GM23248 (cell line): ENCODE data around the gene UBIAD1. TPM values are rescaled to one million over a fixed set of nuclear protein-coding genes. Genes with fewer than 3 reads are reported as not detected.

Experiments used
- DNase-seq: peaks from one replicate; pipeline ENCODE4 v3.0.0-alpha.2; 2015
- H2AFZ ChIP-seq: fragments of 200-600 bp; sonication (generic); 2 replicates; pipeline ENCODE4 v1.6.1; 2016; ENCODE audit warnings: antibody characterized with exemption
- H3F3A ChIP-seq: fragments of 200-600 bp; sonication (generic); 2 replicates; pipeline ENCODE4 v1.6.1; 2016; ENCODE audit warnings: mild to moderate bottlenecking, antibody characterized with exemption, mixed run types; ENCODE audit not compliant: insufficient read depth
- H3K27ac ChIP-seq: fragments of 200-600 bp; sonication (generic); 2 replicates; pipeline ENCODE4 v1.5.1; 2016; ENCODE audit warnings: mild to moderate bottlenecking
- H3K27me3 ChIP-seq: fragments of 200-600 bp; sonication (generic); replicated peaks from 2 replicates; pipeline ENCODE4 v1.6.1; 2016; ENCODE audit warnings: mild to moderate bottlenecking; ENCODE audit not compliant: insufficient read depth
- H3K36me3 ChIP-seq: fragments of 200-600 bp; sonication (generic); 2 replicates; pipeline ENCODE4 v1.6.1; 2016; ENCODE audit warnings: low read depth, mild to moderate bottlenecking
- H3K4me1 ChIP-seq: fragments of 200-600 bp; sonication (generic); 2 replicates; pipeline ENCODE4 v1.6.1; 2016; ENCODE audit warnings: mild to moderate bottlenecking; ENCODE audit not compliant: insufficient read depth
- H3K4me2 ChIP-seq: fragments of 200-600 bp; sonication (generic); one replicate; pipeline ENCODE4 v1.6.1; 2016; ENCODE audit warnings: mild to moderate bottlenecking; ENCODE audit not compliant: unreplicated experiment
- H3K4me3 ChIP-seq: fragments of 200-600 bp; sonication (generic); 2 replicates; pipeline ENCODE4 v1.5.1; 2016; ENCODE audit warnings: mild to moderate bottlenecking
- H3K79me2 ChIP-seq: fragments of 200-600 bp; sonication (generic); 2 replicates; pipeline ENCODE4 v1.6.1; 2016; ENCODE audit warnings: mild to moderate bottlenecking; ENCODE audit not compliant: insufficient read depth
- H3K9ac ChIP-seq: fragments of 200-600 bp; sonication (generic); 2 replicates; pipeline ENCODE4 v1.6.1; 2016; ENCODE audit warnings: mild to moderate bottlenecking
- H3K9me2 ChIP-seq: fragments of 200-600 bp; sonication (generic); 2 replicates; pipeline ENCODE4 v1.6.1; 2016; ENCODE audit warnings: mixed run types, mild to moderate bottlenecking, moderate library complexity; ENCODE audit not compliant: insufficient read depth
- H3K9me3 ChIP-seq: fragments of 200-600 bp; sonication (generic); one replicate; pipeline ENCODE4 v1.6.1; 2017; ENCODE audit warnings: low read depth
- H4K20me1 ChIP-seq: fragments of 200-600 bp; sonication (generic); 2 replicates; pipeline ENCODE4 v1.6.0; 2016; ENCODE audit not compliant: insufficient read depth
- EZH2 ChIP-seq: fragments of 200-600 bp; sonication (generic); IDR thresholded peaks from 2 replicates; pipeline ENCODE4 v1.6.1; 2018; ENCODE audit warnings: antibody characterized with exemption, mild to moderate bottlenecking; ENCODE audit not compliant: insufficient read depth, poor library complexity, severe bottlenecking
- EZH2phosphoT487 ChIP-seq: fragments of 200-600 bp; sonication (generic); IDR thresholded peaks from 2 replicates; pipeline ENCODE4 v1.6.1; 2018; ENCODE audit warnings: antibody characterized with exemption, moderate library complexity, mild to moderate bottlenecking, low read depth; ENCODE audit not compliant: insufficient read depth
- WGBS, 2 experiments: methylation state at CpG; one replicate each; pipeline ENCODE4 v1.1.6; 2015 to 2017; ENCODE audit warnings: low lambda C conversion rate in 2 of 2, low coverage in 1 of 2; ENCODE audit errors: missing lambda C conversion rate in 2 of 2; 5-methylcytosine and 5-hydroxymethylcytosine counted together
- in situ Hi-C: fragments of 300-500 bp; cut with MboI; formaldehyde crosslinking; loops from 2 replicates; pipeline ENCODE4 v1.15.0; 2020
- polyA plus RNA-seq: library from polyadenylated mRNA; unstranded; fragments of >200 nt; fragmentation: Nextera tagmentation; extraction: Ambion mirVana; gene quantifications from 2 replicates; pipeline ENCODE4 v1.2.1, GENCODE V29; 2016
- total RNA-seq: library from RNA; depleted of rRNA; stranded (reverse); fragments of >200 nt; shearing (Covaris generic); gene quantifications from 2 replicates; pipeline ENCODE4 v1.2.3, GENCODE V29; 2014

The UBIAD1 gene
- total and polyA plus RNA-seq, 2 experiments from 2014 or later, result 5.2 to 8.1 TPM

- H3K27me3 ChIP-seq, result peaks cover 8% of the 10 kb centered on the region
- WGBS, 2 experiments, result 29 to 32% methylated on average over 10 of the region's 10 CpGs
- no peak for TF ChIP-seq EZH2
- no peak overlapping the region for H3K4me2 ChIP-seq
- no peaks in the 10 kb centered on the region for H4K20me1 ChIP-seq
- H3K36me3 ChIP-seq, result no peaks in the 10 kb centered on the region
- no peaks in the 10 kb centered on the region for H3K9me3 ChIP-seq
- H3K9me2 ChIP-seq, result no peaks in the 10 kb centered on the region
- in situ Hi-C loops, result no loop called here
- no peak overlapping the region for H2AFZ ChIP-seq
- H3K9ac ChIP-seq, result no peak overlapping the region
- no peak overlapping the region for H3K27ac ChIP-seq
- H3K4me3 ChIP-seq, result no peak overlapping the region
- no peaks in the 10 kb centered on the region for H3F3A ChIP-seq
- H3K79me2 ChIP-seq, result no peaks in the 10 kb centered on the region
- H3K4me1 ChIP-seq, result no peaks in the 10 kb centered on the region
- no peak for DNase-seq
Observed at GRCh38 chr1:11321656-11322491, 48.9 kb downstream of the UBIAD1 start.

- no peak overlapping the region for H3K4me3 ChIP-seq
- H3F3A ChIP-seq, result no peaks in the 10 kb centered on the region
- in situ Hi-C loops, result no loop called here
- no peaks in the 10 kb centered on the region for H3K79me2 ChIP-seq
- no peaks in the 10 kb centered on the region for H3K4me1 ChIP-seq
- no peak overlapping the region for H3K9ac ChIP-seq
- TF ChIP-seq EZH2, result no peak
- TF ChIP-seq EZH2phosphoT487, result no peak
- 38 to 43% methylated on average over 16 to 17 of the region's 17 CpGs for WGBS, 2 experiments
- no peaks in the 10 kb centered on the region for H3K36me3 ChIP-seq
- no peak overlapping the region for H3K27ac ChIP-seq
- no peaks in the 10 kb centered on the region for H4K20me1 ChIP-seq
- H2AFZ ChIP-seq, result no peak overlapping the region
- no peak overlapping the region for H3K4me2 ChIP-seq
- H3K9me2 ChIP-seq, result no peaks in the 10 kb centered on the region
- no peaks in the 10 kb centered on the region for H3K9me3 ChIP-seq
- DNase-seq, result no peak
- peaks cover 8% of the 10 kb centered on the region for H3K27me3 ChIP-seq
Observed at GRCh38 chr1:11324567-11325165, 51.7 kb downstream of the UBIAD1 start.

- no peak for DNase-seq
- no peaks in the 10 kb centered on the region for H4K20me1 ChIP-seq
- no peaks in the 10 kb centered on the region for H3K9me2 ChIP-seq
- H3K4me2 ChIP-seq, result no peak overlapping the region
- H3K36me3 ChIP-seq, result no peaks in the 10 kb centered on the region
- no peak overlapping the region for H3K4me3 ChIP-seq
- H3K27me3 ChIP-seq, result peaks cover 8% of the 10 kb centered on the region
- H3K4me1 ChIP-seq, result no peaks in the 10 kb centered on the region
- H2AFZ ChIP-seq, result no peak overlapping the region
- no peaks in the 10 kb centered on the region for H3K9me3 ChIP-seq
- H3K27ac ChIP-seq, result no peak overlapping the region
- H3K9ac ChIP-seq, result no peak overlapping the region
- 69 to 70% methylated on average over 4 of the region's 4 CpGs for WGBS, 2 experiments
- no peaks in the 10 kb centered on the region for H3K79me2 ChIP-seq
- no peaks in the 10 kb centered on the region for H3F3A ChIP-seq
- TF ChIP-seq EZH2phosphoT487, result no peak
- no peak for TF ChIP-seq EZH2
- in situ Hi-C loops, result no loop called here
Observed at GRCh38 chr1:11326070-11326469, 53.1 kb downstream of the UBIAD1 start.

GRCh38 chr1:11328444-11328843 lies 55.4 kb downstream of the UBIAD1 start:
- Histone ChIP-seq H3F3A (no peaks in the 10 kb centered on the region), H3K4me3 (no peak overlapping the region), H3K9me2 (no peaks in the 10 kb centered on the region), H3K36me3 (no peaks in the 10 kb centered on the region), H3K9ac (no peak overlapping the region), H2AFZ (no peak overlapping the region), H3K27me3 (peaks cover 8% of the 10 kb centered on the region; the same call in 1 of the 2 replicates), H3K27ac (no peak overlapping the region), H3K4me2 (no peak overlapping the region), H3K4me1 (no peaks in the 10 kb centered on the region), H3K9me3 (no peaks in the 10 kb centered on the region), H4K20me1 (no peaks in the 10 kb centered on the region), H3K79me2 (no peaks in the 10 kb centered on the region)
- 42 to 43% methylated on average over 7 of the region's 7 CpGs for WGBS, 2 experiments
- TF ChIP-seq EZH2phosphoT487 (no peak), EZH2 (no peak)
- no peak for DNase-seq
- in situ Hi-C loops, result no loop called here
